K562 (cell line): ENCODE data around the gene SFSWAP. TPM values are rescaled to one million over a fixed set of nuclear protein-coding genes. Genes with fewer than 3 reads are reported as not detected.
A peak's percentile ranks its signal among the peaks of the same experiment; 100 is the strongest.

Source experiments
- ARID2 ChIP-seq: fragments of 450-650 bp; IDR thresholded peaks from 2 replicates; pipeline ENCODE4 v1.6.1; 2017; ENCODE audit warnings: antibody characterized with exemption, mild to moderate bottlenecking
- GABPB1 ChIP-seq: sonication (generic); formaldehyde crosslinking; IDR thresholded peaks from 2 replicates; pipeline ENCODE4 v1.8.0; 2022; ENCODE audit warnings: mild to moderate bottlenecking, missing genetic modification reagents
- MAZ ChIP-seq, 2 experiments: fragments of 450-650 bp in 1 of 2; sonication (generic) in 1 of 2; formaldehyde crosslinking; IDR thresholded peaks in 1 of 2; conservative IDR thresholded peaks in 1 of 2; 2 replicates each; pipeline versions ENCODE4 v1.4.0 to v1.5.0; 2020; ENCODE audit warnings: mild to moderate bottlenecking in 1 of 2, missing genetic modification reagents in 1 of 2
- MYC ChIP-seq, 2 experiments: fragments of 250-450 bp in 1 of 2; sonication (Bioruptor Pico) in 1 of 2; IDR thresholded peaks; 2 replicates each; pipeline versions ENCODE4 v1.5.1 to v1.6.1; 2012 to 2021; ENCODE audit warnings: low read depth in 2 of 2, borderline replicate concordance in 1 of 2, improper control_type of control experiment in 1 of 2, low read length in 1 of 2, mild to moderate bottlenecking in 1 of 2, moderate library complexity in 1 of 2
- RBM14 ChIP-seq: fragments of 200-400 bp; formaldehyde crosslinking; IDR thresholded peaks from 2 replicates; pipeline ENCODE4 v1.6.1; 2018; ENCODE audit warnings: low read depth, mild to moderate bottlenecking, low read length, moderate library complexity, borderline replicate concordance; ENCODE audit not compliant: insufficient read depth
- RFX7 ChIP-seq: fragments of 250-450 bp; sonication (Bioruptor Pico); IDR thresholded peaks from 2 replicates; pipeline ENCODE4 v1.5.1; 2021; ENCODE audit warnings: mild to moderate bottlenecking
- SLC30A9 ChIP-seq: fragments of 250-450 bp; sonication (Bioruptor Pico); IDR thresholded peaks from 2 replicates; pipeline ENCODE4 v1.8.0; 2022; ENCODE audit warnings: mild to moderate bottlenecking, moderate library complexity
- SMC3 ChIP-seq: conservative IDR thresholded peaks from 2 replicates; pipeline ENCODE4 v1.6.1; 2011; ENCODE audit warnings: low read depth, low read length, improper control_type of control experiment; ENCODE audit not compliant: insufficient read depth
- TBP ChIP-seq: optimal IDR thresholded peaks from 2 replicates; pipeline ENCODE3; 2011; ENCODE audit warnings: low read depth, low read length, improper control_type of control experiment
- XRCC5 ChIP-seq: fragments of 200-400 bp; formaldehyde crosslinking; IDR thresholded peaks from 2 replicates; pipeline ENCODE4 v1.6.1; 2017; ENCODE audit warnings: low read depth, mild to moderate bottlenecking, low read length
- ZFX ChIP-seq: sonication (generic); formaldehyde crosslinking; IDR thresholded peaks from 2 replicates; pipeline ENCODE4 v1.8.0; 2022; ENCODE audit warnings: mild to moderate bottlenecking, missing genetic modification reagents, moderate library complexity
- ZNF24 ChIP-seq: fragments of 450-650 bp; IDR thresholded peaks from 2 replicates; pipeline ENCODE4 v1.6.1; 2016
- ZNF263 ChIP-seq: sonication (generic); formaldehyde crosslinking; IDR thresholded peaks from 2 replicates; pipeline ENCODE4 v1.8.0; 2022; ENCODE audit warnings: mild to moderate bottlenecking, missing genetic modification reagents, borderline replicate concordance
- polyA plus RNA-seq, 8 experiments: library from polyadenylated mRNA; depleted of rRNA in 4 of 8; stranded (reverse) in 5 of 8; unstranded in 3 of 8; fragments of >200 nt; fragmentation: Nextera tagmentation in 2 of 8; fragmentation: Illumina TruSeq in 1 of 8; extraction: Ambion mirVana in 2 of 8; extraction: Trizol in 1 of 8; gene quantifications; 2 replicates each; pipeline versions ENCODE4 v1.2.1 to v1.2.3, GENCODE V29; 2011 to 2014; ENCODE audit warnings: inconsistent platforms in 1 of 8, missing spikeins in 1 of 8
- total RNA-seq, 7 experiments: library from RNA; depleted of rRNA in 6 of 7; stranded (reverse); fragments of >200 nt in 6 of 7; fragmentation: Illumina TruSeq in 2 of 7; extraction: Trizol in 2 of 7; gene quantifications; 2 replicates each; pipeline versions ENCODE4 v1.2.1 to v1.2.3, GENCODE V29; 2011 to 2021; ENCODE audit warnings: low replicate concordance in 1 of 7
- TF ChIP-seq, protein P1 (sequence below): sonication (generic); formaldehyde crosslinking; IDR thresholded peaks from 2 replicates; pipeline ENCODE4 v1.8.0; 2023; ENCODE audit warnings: mild to moderate bottlenecking, missing genetic modification reagents
- TF ChIP-seq, protein P2 (sequence below): fragments of 250-450 bp; sonication (Bioruptor Pico); IDR thresholded peaks from 2 replicates; pipeline ENCODE4 v1.9.0; 2021; ENCODE audit warnings: mild to moderate bottlenecking, inconsistent platforms
- TF ChIP-seq, protein P3 (sequence below), 2 experiments: fragments of 450-650 bp; conservative IDR thresholded peaks; 2 replicates each; pipeline ENCODE4 v1.6.1; 2017; ENCODE audit warnings: mild to moderate bottlenecking in 2 of 2, moderate library complexity in 2 of 2
- TF ChIP-seq, protein P4 (sequence below): fragments of 450-650 bp; formaldehyde crosslinking; IDR thresholded peaks from 2 replicates; pipeline ENCODE4 v1.4.0; 2020; ENCODE audit warnings: mild to moderate bottlenecking, moderate library complexity

SFSWAP gene
- total and polyA plus RNA-seq, 9 of the 15 experiments (the other 6 are each of a cell fraction or from before 2014, with no cell fraction given), result 2.4 to 60.4 (median 32.6) TPM

DNA sequence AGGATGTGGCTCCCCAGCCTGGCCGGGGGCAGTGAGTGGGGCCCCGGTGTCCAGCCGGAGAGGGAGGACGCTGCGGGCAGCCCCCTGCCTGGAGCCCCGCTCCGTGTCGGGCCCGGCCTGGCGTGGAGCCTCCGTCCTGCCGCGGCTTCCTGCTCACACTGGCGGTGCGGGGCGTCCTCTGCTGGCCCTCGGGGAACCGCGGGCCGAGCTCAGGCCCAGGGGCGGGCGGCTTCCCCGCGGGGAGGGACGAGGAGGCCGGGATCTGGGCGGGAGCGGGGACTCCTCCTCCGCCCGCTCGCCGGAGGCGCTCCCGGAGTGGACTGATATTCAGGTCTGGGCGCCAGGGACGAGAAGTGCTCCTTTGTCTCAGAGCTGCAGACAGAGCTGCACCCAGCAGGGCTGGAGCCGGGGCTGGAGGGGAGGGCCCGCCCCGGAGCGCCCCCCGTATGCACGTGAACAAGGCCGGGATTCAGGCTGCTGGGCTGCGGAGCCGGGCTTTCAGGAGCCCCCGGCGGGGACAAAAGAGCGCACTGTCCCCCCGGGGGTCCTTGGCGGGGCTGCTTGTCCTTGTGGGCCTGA, 119.5 kb downstream of the SFSWAP start (continued):
- TF ChIP-seq MAZ (CRISPR knock-in tag; conservative IDR thresholded peaks at IDR 0.05 in 1 of 2, IDR thresholded peaks at IDR 0.05 in 1 of 2) (peak; percentile 87 to 97), SLC30A9 (CRISPR knock-in tag) (no peak), RFX7 (no peak), SMC3 (peak; percentile 84), RBM14 (0 out of 2 replicates have a peak, but pooled peaks have one; percentile 16), MYC (IDR thresholded peaks at IDR 0.05; ENCODE audit: low read depth, low read length) (peak; percentile 39; the same call in 1 of the 2 replicates), MYC (CRISPR knock-in tag; IDR thresholded peaks at IDR 0.05; ENCODE audit: borderline replicate concordance, low read depth) (no peak), ZFX (CRISPR knock-in tag) (peak; percentile 81), GABPB1 (CRISPR knock-in tag) (peak; percentile 82), ZNF24 (0 out of 2 replicates have a peak, but pooled peaks have one; percentile 13), ARID2 (0 out of 2 replicates have a peak, but pooled peaks have one; percentile 37), ZNF263 (CRISPR knock-in tag) (peak; percentile 90; the same call in 1 of the 2 replicates), XRCC5 (peak; percentile 80), TBP (no peak)
- TF ChIP-seq, protein P1, sequence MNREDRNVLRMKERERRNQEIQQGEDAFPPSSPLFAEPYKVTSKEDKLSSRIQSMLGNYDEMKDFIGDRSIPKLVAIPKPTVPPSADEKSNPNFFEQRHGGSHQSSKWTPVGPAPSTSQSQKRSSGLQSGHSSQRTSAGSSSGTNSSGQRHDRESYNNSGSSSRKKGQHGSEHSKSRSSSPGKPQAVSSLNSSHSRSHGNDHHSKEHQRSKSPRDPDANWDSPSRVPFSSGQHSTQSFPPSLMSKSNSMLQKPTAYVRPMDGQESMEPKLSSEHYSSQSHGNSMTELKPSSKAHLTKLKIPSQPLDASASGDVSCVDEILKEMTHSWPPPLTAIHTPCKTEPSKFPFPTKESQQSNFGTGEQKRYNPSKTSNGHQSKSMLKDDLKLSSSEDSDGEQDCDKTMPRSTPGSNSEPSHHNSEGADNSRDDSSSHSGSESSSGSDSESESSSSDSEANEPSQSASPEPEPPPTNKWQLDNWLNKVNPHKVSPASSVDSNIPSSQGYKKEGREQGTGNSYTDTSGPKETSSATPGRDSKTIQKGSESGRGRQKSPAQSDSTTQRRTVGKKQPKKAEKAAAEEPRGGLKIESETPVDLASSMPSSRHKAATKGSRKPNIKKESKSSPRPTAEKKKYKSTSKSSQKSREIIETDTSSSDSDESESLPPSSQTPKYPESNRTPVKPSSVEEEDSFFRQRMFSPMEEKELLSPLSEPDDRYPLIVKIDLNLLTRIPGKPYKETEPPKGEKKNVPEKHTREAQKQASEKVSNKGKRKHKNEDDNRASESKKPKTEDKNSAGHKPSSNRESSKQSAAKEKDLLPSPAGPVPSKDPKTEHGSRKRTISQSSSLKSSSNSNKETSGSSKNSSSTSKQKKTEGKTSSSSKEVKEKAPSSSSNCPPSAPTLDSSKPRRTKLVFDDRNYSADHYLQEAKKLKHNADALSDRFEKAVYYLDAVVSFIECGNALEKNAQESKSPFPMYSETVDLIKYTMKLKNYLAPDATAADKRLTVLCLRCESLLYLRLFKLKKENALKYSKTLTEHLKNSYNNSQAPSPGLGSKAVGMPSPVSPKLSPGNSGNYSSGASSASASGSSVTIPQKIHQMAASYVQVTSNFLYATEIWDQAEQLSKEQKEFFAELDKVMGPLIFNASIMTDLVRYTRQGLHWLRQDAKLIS (CRISPR knock-in tag), result 0 out of 2 replicates have a peak, but pooled peaks have one; percentile 67
- TF ChIP-seq, protein P2, sequence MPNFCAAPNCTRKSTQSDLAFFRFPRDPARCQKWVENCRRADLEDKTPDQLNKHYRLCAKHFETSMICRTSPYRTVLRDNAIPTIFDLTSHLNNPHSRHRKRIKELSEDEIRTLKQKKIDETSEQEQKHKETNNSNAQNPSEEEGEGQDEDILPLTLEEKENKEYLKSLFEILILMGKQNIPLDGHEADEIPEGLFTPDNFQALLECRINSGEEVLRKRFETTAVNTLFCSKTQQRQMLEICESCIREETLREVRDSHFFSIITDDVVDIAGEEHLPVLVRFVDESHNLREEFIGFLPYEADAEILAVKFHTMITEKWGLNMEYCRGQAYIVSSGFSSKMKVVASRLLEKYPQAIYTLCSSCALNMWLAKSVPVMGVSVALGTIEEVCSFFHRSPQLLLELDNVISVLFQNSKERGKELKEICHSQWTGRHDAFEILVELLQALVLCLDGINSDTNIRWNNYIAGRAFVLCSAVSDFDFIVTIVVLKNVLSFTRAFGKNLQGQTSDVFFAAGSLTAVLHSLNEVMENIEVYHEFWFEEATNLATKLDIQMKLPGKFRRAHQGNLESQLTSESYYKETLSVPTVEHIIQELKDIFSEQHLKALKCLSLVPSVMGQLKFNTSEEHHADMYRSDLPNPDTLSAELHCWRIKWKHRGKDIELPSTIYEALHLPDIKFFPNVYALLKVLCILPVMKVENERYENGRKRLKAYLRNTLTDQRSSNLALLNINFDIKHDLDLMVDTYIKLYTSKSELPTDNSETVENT, result 0 out of 2 replicates have a peak, but pooled peaks have one; percentile 22
- TF ChIP-seq, protein P3, sequence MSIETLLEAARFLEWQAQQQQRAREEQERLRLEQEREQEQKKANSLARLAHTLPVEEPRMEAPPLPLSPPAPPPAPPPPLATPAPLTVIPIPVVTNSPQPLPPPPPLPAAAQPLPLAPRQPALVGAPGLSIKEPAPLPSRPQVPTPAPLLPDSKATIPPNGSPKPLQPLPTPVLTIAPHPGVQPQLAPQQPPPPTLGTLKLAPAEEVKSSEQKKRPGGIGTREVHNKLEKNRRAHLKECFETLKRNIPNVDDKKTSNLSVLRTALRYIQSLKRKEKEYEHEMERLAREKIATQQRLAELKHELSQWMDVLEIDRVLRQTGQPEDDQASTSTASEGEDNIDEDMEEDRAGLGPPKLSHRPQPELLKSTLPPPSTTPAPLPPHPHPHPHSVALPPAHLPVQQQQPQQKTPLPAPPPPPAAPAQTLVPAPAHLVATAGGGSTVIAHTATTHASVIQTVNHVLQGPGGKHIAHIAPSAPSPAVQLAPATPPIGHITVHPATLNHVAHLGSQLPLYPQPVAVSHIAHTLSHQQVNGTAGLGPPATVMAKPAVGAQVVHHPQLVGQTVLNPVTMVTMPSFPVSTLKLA (conservative IDR thresholded peaks at IDR 0.05), result peak in 1 of 2 experiments; percentile 38; a peak in 1 of 4 replicates
- TF ChIP-seq, protein P4, sequence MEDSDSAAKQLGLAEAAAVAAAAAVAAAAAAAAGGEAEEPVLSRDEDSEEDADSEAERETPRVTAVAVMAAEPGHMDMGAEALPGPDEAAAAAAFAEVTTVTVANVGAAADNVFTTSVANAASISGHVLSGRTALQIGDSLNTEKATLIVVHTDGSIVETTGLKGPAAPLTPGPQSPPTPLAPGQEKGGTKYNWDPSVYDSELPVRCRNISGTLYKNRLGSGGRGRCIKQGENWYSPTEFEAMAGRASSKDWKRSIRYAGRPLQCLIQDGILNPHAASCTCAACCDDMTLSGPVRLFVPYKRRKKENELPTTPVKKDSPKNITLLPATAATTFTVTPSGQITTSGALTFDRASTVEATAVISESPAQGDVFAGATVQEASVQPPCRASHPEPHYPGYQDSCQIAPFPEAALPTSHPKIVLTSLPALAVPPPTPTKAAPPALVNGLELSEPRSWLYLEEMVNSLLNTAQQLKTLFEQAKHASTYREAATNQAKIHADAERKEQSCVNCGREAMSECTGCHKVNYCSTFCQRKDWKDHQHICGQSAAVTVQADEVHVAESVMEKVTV (CRISPR knock-in tag), result peak; percentile 67; the same call in 1 of the 2 replicates
